Skeletal muscle satellite cell (primary cell): Measurements from ENCODE around the gene RPH3AL.
"Not testable (repeated sequence)": the region's sequence is repeated elsewhere in the genome, so short reads cannot be mapped to it uniquely, and the experiment has no call there.

ENCODE experiments used
- H3K27me3 ChIP-seq: 2 replicates; pipeline ENCODE4 v1.7.0; 2013; ENCODE audit warnings: low read length; ENCODE audit not compliant: control insufficient read depth, insufficient read depth
- H3K36me3 ChIP-seq: 2 replicates; pipeline ENCODE4 v1.7.0; 2013; ENCODE audit warnings: mild to moderate bottlenecking, control low read depth, low read length; ENCODE audit not compliant: insufficient read depth
- H3K4me1 ChIP-seq: 2 replicates; pipeline ENCODE4 v1.7.0; 2013; ENCODE audit warnings: low read length; ENCODE audit not compliant: control insufficient read depth, insufficient read depth
- H3K4me2 ChIP-seq: 2 replicates; pipeline ENCODE4 v1.7.0; 2013; ENCODE audit warnings: mild to moderate bottlenecking, low read length
- H3K4me3 ChIP-seq: 2 replicates; pipeline ENCODE4 v1.7.0; 2013; ENCODE audit warnings: low read length
- H3K9ac ChIP-seq: 2 replicates; pipeline ENCODE4 v1.7.0; 2013; ENCODE audit warnings: mild to moderate bottlenecking, low read depth, low read length, moderate library complexity
- H3K9me3 ChIP-seq: replicated peaks from 2 replicates; pipeline ENCODE4 v1.7.0; 2013; ENCODE audit warnings: mild to moderate bottlenecking, control low read depth, low read length

RPH3AL gene

GRCh38 chr17:230395-230770, 122.2 kb downstream of the RPH3AL start:
- Histone ChIP-seq H3K4me2 (no peak overlapping the region), H3K4me1 (no peaks in the 10 kb centered on the region), H3K9me3 (no peaks in the 10 kb centered on the region)

DNA sequence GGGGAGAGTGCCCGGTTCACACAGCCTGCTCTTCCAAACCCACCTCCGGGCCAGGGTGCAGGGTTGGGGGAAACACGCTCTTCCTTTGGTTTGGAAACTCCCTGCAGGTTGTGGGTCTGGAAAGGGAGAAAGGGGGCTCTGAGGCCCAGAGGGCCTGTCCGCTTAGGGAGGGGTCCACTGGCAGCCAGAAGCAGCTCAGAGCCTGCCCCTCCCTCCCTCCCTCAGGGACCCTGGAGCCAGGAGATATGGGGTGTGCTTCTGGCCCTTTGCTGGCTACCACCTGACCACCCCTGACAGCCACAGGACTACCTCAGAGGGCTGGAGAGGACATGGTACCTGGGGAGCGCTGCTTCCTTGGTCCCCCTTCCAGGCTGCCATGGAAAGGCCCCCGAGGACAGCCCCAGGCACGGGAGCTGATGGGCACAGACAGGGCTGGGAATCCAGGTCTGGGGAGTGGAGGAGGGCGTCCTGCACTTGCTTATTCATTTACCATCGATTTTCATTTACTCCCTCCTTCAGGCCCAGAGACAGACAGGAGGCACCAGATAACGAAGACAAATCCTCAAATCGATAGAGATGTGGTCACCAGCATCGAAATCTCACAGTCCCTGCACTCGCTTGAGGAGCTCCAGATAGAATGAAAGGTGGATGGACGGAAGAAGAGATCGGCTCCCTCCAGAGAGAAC, 122.8 kb downstream of the RPH3AL start:
- H3K4me1 ChIP-seq: no peaks in the 10 kb centered on the region
- no peak overlapping the region for H3K4me2 ChIP-seq
- H3K4me3 ChIP-seq: no peak overlapping the region
- no peaks in the 10 kb centered on the region for H3K36me3 ChIP-seq
- no peak overlapping the region for H3K9ac ChIP-seq
- no peaks in the 10 kb centered on the region for H3K9me3 ChIP-seq
- H3K27me3 ChIP-seq: peaks cover 24% of the 10 kb centered on the region

More at GRCh38 chr17:230395-230770, 122.2 kb downstream of the RPH3AL start:
- Histone ChIP-seq H3K27me3 (peaks cover 24% of the 10 kb centered on the region), H3K4me3 (no peak overlapping the region), H3K36me3 (no peaks in the 10 kb centered on the region), H3K9ac (no peak overlapping the region)

- H3K4me1 ChIP-seq: no peaks in the 10 kb centered on the region
- peaks cover 24% of the 10 kb centered on the region for H3K27me3 ChIP-seq
- no peaks in the 10 kb centered on the region for H3K36me3 ChIP-seq
- no peak overlapping the region for H3K4me3 ChIP-seq
- no peak overlapping the region for H3K4me2 ChIP-seq
- H3K9ac ChIP-seq: no peak overlapping the region
- H3K9me3 ChIP-seq: no peaks in the 10 kb centered on the region
These were observed 123.5 kb downstream of the RPH3AL start for GRCh38 chr17:228951-229708.

- H3K4me1 ChIP-seq: no peaks in the 10 kb centered on the region
- no peak overlapping the region for H3K4me3 ChIP-seq
- no peak overlapping the region for H3K4me2 ChIP-seq
- H3K9me3 ChIP-seq: no peaks in the 10 kb centered on the region
- no peak overlapping the region for H3K9ac ChIP-seq
- peaks cover 24% of the 10 kb centered on the region for H3K27me3 ChIP-seq
- H3K36me3 ChIP-seq: no peaks in the 10 kb centered on the region
These were observed 124.5 kb downstream of the RPH3AL start for GRCh38 chr17:227946-228615.

GRCh38 chr17:227078-227945, 125.3 kb downstream of the RPH3AL start:
- H3K4me1 ChIP-seq: no peaks in the 10 kb centered on the region
- H3K27me3 ChIP-seq: peaks cover 24% of the 10 kb centered on the region
- no peak overlapping the region for H3K9ac ChIP-seq
- no peak overlapping the region for H3K4me3 ChIP-seq
- no peaks in the 10 kb centered on the region for H3K9me3 ChIP-seq
- H3K36me3 ChIP-seq: no peaks in the 10 kb centered on the region
- no peak overlapping the region for H3K4me2 ChIP-seq

GRCh38 chr17:226108-227077, 126.2 kb downstream of the RPH3AL start:
- Histone ChIP-seq H3K9ac (no peak overlapping the region), H3K4me1 (no peaks in the 10 kb centered on the region), H3K36me3 (no peaks in the 10 kb centered on the region), H3K9me3 (no peaks in the 10 kb centered on the region), H3K4me2 (no peak overlapping the region), H3K27me3 (peaks cover 24% of the 10 kb centered on the region), H3K4me3 (no peak overlapping the region)

DNA sequence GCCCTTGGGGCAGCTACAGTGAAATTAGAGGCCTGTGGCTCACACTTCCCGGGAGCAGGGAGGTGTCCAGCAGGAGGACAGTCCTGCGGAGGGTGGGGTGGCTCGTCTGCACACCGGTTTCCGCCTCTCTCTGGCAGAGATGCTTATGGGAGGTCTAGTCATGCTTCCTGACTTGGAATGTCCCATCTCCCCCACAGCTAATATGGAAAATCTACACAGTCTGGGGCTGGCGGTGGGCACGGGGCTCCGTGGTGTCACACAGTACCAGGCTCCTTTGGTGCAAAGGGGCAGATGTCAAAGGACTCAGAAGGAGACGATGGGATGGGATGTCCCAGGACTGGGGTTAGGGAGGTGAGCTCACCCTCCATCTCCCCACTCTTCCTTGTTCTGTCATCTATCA, 127.1 kb downstream of the RPH3AL start:
- Histone ChIP-seq H3K36me3 (no peaks in the 10 kb centered on the region), H3K27me3 (peaks cover 24% of the 10 kb centered on the region), H3K4me3 (no peak overlapping the region), H3K9ac (no peak overlapping the region), H3K4me1 (no peaks in the 10 kb centered on the region), H3K4me2 (no peak overlapping the region), H3K9me3 (no peaks in the 10 kb centered on the region)

GRCh38 chr17:224576-224975, 128.0 kb downstream of the RPH3AL start:
- not testable (repeated sequence) for H3K36me3 ChIP-seq, H3K4me1 ChIP-seq, H3K4me2 ChIP-seq, H3K9me3 ChIP-seq, H3K9ac ChIP-seq, H3K4me3 ChIP-seq
- peaks cover 24% of the 10 kb centered on the region for H3K27me3 ChIP-seq

DNA sequence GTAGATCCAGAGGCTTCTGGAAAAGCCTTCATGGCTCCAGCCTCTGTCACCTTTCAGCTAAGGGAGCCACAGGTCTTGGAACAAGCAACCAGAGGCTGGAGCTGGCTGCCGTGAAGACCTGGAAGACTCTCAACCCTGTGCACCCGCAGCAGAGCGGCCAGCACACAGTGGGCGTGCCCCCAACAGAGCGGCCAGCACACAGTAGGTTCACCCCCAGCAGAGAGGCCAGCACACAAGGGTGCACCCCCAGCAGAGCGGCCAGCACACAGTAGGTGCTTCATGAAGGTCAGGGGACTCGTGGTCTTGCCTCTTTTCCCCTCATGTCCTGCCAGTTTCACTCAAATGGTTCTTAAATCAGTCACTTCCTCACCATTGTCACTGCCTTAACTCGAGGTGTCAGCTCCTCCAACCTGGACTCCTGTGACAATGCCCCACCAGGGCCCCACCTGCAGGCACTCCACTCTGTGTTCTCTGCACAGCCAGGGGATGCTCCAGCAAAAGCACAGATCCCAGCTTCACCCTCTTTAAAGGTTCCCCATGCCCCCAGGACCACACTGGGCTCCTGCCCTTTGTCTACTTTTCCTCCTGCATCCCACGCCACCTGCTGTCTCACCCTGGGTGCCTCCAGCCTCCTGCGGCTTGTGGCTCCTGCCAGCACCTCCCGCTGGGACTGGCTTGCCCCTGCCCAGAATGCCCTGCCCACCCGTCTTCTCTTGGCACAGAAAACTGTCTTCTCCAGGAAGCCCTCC, 128.7 kb downstream of the RPH3AL start:
- H3K36me3 ChIP-seq: no peaks in the 10 kb centered on the region

GRCh38 chr17:222172-222571, 130.4 kb downstream of the RPH3AL start:
- no peaks in the 10 kb centered on the region for H3K9me3 ChIP-seq
- no peaks in the 10 kb centered on the region for H3K36me3 ChIP-seq
- H3K9ac ChIP-seq: no peak overlapping the region
- H3K4me1 ChIP-seq: no peaks in the 10 kb centered on the region
- peaks cover 14% of the 10 kb centered on the region for H3K27me3 ChIP-seq
- H3K4me2 ChIP-seq: no peak overlapping the region
- no peak overlapping the region for H3K4me3 ChIP-seq

More for the DNA sequence above, 128.7 kb downstream of the RPH3AL start:
- Histone ChIP-seq H3K4me2 (no peak overlapping the region), H3K27me3 (peaks cover 24% of the 10 kb centered on the region), H3K4me1 (no peaks in the 10 kb centered on the region), H3K9me3 (no peaks in the 10 kb centered on the region), H3K4me3 (no peak overlapping the region), H3K9ac (no peak overlapping the region)
